Choroid plexus epithelial cell (primary cell): ENCODE measurements around the gene PRKCE.

Experiments used
- DNase-seq: peaks from one replicate; pipeline ENCODE4 v3.0.0-alpha.2; 2010; ENCODE audit warnings: low read depth
- H3K4me3 ChIP-seq: 2 replicates; pipeline ENCODE4 v1.5.1; 2011; ENCODE audit warnings: low read depth, mild to moderate bottlenecking, control low read depth, low read length, moderate library complexity
- CTCF ChIP-seq: conservative IDR thresholded peaks from 2 replicates; pipeline ENCODE4 v1.5.1; 2011; ENCODE audit warnings: low read depth, mild to moderate bottlenecking, control low read depth, inconsistent platforms, low read length, moderate library complexity

Gene PRKCE

GRCh38 chr2:45617496-45617895 is 34.0 kb upstream of the PRKCE start:
- no peak overlapping the region for H3K4me3 ChIP-seq
- no peak for DNase-seq
- TF ChIP-seq CTCF, result no peak

DNA sequence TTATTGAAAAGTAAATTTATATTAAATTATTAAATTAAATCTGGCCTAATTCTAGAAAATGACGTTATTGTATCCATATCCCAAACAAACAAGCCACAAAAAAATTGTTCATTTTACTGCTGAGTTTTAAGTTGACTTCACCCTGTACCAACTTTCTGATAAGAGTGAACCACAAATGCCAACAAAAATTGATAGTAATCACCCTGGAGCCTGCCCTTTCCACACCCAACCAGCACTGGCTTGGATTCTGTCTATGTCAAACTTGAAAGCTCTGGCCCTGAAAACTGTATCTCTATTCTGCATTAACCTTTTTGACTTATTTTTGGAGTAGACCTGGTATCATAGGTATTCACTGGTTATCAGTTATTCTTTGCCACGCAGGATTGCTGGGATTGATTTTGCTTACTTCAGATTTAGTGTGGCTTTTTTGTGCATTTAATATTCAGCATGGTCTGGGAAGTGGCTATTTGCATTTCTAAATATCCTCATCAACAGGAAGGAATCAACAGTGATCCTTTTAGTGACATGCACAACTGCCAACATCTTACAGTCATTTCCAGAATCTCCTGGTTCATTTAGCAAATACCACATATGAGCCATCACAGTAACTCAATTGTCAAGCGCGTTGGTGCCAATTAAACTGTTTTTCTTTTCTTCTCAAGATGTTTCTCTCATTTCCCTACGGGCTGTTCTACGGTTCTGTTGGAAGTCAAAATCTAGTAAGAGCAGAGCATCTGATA is 29.0 kb upstream of the PRKCE start:
- no peak overlapping the region for H3K4me3 ChIP-seq
- no peak for DNase-seq
- no peak for TF ChIP-seq CTCF

GRCh38 chr2:45623098-45623497 is 28.4 kb upstream of the PRKCE start:
- no peak for TF ChIP-seq CTCF
- DNase-seq, result no peak
- H3K4me3 ChIP-seq, result no peak overlapping the region

GRCh38 chr2:45625824-45626223 is 25.7 kb upstream of the PRKCE start:
- DNase-seq, result no peak
- TF ChIP-seq CTCF, result no peak
- no peak overlapping the region for H3K4me3 ChIP-seq

DNA sequence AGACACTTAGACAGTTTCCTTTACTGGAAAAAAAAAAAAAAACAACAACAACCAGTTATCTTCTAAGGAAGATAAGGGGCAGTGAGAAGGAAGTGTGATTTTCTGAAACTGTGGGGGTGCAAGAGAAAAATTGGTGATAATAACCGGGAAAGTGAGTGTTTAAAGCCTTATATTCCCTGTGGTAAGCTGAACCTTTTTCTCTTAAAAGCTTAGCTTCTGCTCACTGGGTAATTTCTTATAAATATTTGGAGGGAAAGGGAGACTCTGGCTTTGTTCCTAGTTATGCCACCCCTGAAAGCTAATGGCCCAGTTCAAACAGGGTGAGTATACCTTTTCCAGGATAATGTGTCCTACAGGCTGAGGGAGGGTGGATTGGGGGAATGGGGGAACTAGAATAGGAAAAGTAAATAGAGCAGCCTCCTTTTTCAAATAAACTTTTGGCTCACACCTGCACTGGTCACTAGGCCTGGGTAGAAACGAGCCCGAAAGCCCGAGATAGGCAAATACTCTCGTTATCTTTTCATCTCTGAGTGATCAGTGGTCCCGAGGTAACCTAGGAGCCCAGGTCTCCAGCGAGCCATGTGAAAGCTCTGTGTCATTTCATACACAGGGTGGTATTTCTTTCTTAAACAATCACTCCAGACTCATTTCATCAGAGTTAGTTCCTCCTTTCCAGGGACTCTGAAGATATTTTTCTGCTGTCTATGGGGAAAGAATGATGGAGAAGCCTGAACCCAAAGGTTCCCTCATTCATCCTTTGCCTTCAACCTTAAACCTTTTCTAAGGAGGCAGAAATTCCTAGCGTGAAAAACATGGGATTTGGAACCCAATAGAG is 24.9 kb upstream of the PRKCE start:
- no peak for TF ChIP-seq CTCF
- H3K4me3 ChIP-seq, result no peak overlapping the region
- no peak for DNase-seq

DNA sequence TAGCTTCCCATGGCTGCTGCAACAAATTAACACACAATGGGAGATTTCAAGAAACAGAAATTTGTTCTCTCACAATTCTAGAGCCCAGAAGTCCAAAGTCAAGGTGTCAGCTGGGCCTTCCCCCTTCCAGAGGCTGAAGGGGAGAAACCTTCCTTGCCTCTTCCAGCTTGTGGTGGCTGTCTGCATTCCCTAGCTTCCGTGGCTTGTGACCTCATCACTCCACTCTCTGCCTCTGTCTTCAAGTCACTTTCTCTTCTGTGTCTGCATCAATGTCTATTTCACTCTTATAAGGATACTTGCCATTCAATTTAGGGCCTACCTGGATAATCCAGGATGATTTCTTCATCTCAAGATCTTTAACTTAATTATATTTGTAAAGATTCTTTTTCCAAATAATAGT is 23.6 kb upstream of the PRKCE start:
- TF ChIP-seq CTCF, result no peak
- peak; percentile 47 for DNase-seq

GRCh38 chr2:45629971-45630370 is 21.5 kb upstream of the PRKCE start:
- H3K4me3 ChIP-seq, result no peak overlapping the region
- TF ChIP-seq CTCF, result no peak
- no peak for DNase-seq

More for the DNA sequence above, 23.6 kb upstream of the PRKCE start:
- no peak overlapping the region for H3K4me3 ChIP-seq
